Measurements from ENCODE around the gene DUSP2.

DUSP2 gene

DNA sequence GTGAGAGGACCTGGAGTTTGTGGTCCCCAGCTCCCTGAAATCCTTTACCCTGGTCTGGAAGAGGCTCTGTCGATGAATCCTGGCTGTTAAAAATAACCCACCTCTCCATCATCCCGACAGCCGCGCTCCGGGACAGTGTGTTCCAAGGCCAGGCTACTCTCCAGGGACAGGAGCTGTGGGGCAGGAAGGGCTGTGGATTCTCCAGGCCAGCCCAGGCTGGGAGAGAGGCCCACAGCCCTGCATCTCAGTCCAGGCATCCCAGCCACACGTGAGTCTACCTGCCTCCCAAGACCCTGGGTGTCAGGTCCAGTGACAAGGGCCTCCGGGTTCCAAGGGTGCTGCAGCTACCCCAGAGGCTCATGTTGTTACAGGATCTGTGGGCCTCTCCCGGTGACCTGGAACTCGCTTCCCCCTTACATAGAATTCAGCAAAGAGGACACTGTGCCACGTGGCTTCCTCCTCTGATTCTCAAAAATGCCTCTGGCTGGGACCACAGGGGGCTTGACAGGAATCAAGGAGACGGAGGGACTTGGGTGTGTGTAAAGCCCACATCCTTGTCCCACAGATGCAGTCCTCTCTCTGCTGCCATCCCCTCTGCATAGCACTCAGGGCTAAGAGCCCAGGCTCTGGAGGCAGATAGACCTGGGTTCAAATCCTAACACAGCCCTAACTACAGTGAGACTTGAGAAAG, 46.2 kb downstream of the DUSP2 start:
- DNase-seq, result no peak

DNA sequence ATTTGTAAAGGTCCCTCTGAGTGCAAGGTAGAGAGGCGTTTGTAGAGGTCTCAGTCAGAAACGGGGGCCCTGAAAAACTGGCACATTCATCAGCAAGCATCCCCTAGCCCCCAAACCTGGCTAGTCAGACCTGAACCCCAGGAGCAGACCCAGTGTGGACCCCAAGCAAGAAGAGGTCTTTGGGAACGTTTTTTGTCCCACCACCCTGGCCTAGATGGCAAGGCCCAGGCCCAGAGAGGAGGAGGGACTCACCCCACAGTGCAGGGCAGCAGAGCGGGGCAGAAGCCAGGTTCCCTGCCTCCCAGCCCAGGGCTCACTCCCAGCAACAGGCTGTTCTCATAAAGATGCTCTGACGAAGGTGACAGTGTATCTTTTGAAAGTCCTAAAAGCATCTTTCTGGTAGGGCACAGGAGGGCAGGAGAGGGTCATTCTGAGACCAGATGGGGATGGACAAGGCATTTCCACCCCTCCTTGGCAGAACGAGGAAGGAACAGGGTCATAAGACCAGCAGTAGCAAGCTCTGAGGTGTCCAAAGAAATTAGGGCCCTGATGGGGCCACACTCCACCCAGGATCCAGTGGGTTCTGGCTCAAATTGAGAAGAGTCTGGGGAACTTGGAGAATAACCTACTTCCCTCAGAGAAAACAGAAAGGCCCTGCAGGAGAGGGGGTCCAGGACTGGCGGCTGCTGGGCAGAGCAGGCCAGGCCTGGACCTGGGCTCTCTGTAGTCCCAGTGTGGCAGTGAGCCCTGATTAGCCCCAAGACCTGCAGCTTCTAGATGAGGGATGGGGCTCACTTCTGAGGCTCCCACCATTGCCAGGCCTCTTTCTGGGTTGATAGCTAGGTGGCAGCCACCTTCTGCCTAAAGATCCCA, 47.1 kb downstream of the DUSP2 start:
- no peak for DNase-seq

DNA sequence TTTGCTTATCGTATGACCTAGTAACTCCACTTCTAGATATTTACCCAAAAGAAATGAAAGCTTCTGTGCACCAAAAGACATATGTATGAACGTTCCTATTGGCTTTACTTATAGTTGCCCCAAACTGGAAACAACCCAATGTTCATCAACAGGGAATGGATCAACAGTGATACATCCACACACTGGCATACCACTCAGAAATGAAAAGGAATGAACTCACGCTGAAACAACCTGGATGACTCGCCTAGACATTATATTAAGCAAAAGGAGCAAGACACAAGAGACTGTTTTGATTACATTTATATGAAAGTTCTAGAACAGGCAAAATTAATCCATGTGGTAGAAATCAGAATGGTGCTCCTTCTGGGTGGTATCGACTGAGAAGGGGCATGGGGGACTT, 47.8 kb downstream of the DUSP2 start:
- DNase-seq, result no peak

DNA sequence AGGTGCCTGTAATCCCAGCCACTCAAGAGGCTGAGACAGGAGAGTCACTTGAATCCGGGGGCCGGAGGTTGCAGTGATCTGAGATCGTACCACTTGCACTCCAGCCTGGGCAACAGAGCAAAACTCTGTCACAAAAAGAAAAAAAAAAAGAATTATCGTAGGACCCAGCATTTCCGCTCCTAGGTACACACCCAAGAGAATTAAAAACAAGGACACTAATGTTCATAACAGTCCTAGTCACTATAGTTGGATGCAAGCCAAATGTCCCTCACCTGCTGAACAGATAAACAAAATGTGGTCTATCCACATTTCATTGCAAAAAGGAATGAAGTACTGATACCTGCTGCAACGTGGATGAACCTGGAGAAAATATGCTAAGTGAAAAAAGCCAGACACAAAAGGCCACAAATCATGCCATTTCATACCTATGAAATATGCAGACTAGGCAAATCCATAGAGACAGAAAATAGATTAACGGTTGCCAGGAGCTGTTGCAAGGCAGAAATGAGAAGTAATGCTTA, 50.1 kb downstream of the DUSP2 start:
- no peak for DNase-seq

DNA sequence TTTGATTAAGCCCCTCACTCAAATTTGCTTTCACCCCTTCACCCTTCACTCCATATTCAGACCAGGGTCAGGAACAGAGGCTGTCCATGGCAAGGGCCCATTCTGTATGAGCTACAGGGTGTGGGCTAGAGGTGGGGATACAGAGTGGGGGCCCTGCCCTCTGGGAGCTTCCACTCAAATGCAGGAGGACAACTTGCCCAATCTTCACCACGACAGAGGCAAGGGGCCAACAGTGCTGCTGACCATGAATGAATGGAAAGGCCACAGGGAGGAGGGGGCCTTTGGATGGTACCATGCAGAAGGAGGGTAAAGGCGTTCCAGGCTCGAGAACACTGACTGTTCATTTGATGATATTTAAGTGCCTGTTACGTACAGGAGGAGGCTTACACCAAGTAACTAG, 51.7 kb downstream of the DUSP2 start:
- no peak for DNase-seq
